ENCODE measurements around the gene PDZD2.

The PDZD2 gene

GRCh38 chr5:32059761-32060530 lies 421.0 kb downstream of the PDZD2 start:
- no peak for DNase-seq (ENCODE audit: low spot score)
- TF ChIP-seq CTCF (IDR thresholded peaks at IDR 0.05; ENCODE audit: extremely low read depth, missing control alignments) = no peak

- no peak for DNase-seq (ENCODE audit: low spot score)
- no peak for TF ChIP-seq CTCF (IDR thresholded peaks at IDR 0.05; ENCODE audit: extremely low read depth, missing control alignments)
Measured at GRCh38 chr5:32061236-32061635, 422.3 kb downstream of the PDZD2 start.

GRCh38 chr5:32066448-32066847 lies 427.5 kb downstream of the PDZD2 start:
- DNase-seq (ENCODE audit: low spot score) = no peak
- TF ChIP-seq CTCF (IDR thresholded peaks at IDR 0.05; ENCODE audit: extremely low read depth, missing control alignments) = no peak

- no peak for TF ChIP-seq CTCF (IDR thresholded peaks at IDR 0.05; ENCODE audit: extremely low read depth, missing control alignments)
- DNase-seq (ENCODE audit: low spot score) = no peak
Measured at GRCh38 chr5:32067774-32068470, 429.0 kb downstream of the PDZD2 start.

GRCh38 chr5:32068561-32068960 lies 429.6 kb downstream of the PDZD2 start:
- DNase-seq (ENCODE audit: low spot score) = no peak
- no peak for TF ChIP-seq CTCF (IDR thresholded peaks at IDR 0.05; ENCODE audit: extremely low read depth, missing control alignments)

GRCh38 chr5:32069396-32069795 lies 430.5 kb downstream of the PDZD2 start:
- TF ChIP-seq CTCF (IDR thresholded peaks at IDR 0.05; ENCODE audit: extremely low read depth, missing control alignments) = no peak
- DNase-seq (ENCODE audit: low spot score) = no peak

- no peak for DNase-seq (ENCODE audit: low spot score)
- no peak for TF ChIP-seq CTCF (IDR thresholded peaks at IDR 0.05; ENCODE audit: extremely low read depth, missing control alignments)
Measured at GRCh38 chr5:32071351-32071944, 432.5 kb downstream of the PDZD2 start.
